OCI-LY3 (cell line): ENCODE data around the gene TMEM51.

Source experiments
- H2AFZ ChIP-seq: fragments of 200-600, 300-600 bp; shearing (Covaris generic); 2 replicates; pipeline ENCODE4 v1.6.0; 2014; ENCODE audit warnings: antibody characterized with exemption, low read depth, low read length
- H3K27ac ChIP-seq: fragments of 200-600, 300-600 bp; sonication (generic); 2 replicates; pipeline ENCODE4 v1.5.1; 2014; ENCODE audit warnings: mild to moderate bottlenecking, low read length, moderate library complexity, mixed read lengths
- H3K27me3 ChIP-seq: fragments of 200-600, 300-600 bp; sonication (generic); 2 replicates; pipeline ENCODE4 v1.6.1; 2014; ENCODE audit warnings: low read depth, low read length, mixed read lengths
- H3K36me3 ChIP-seq: fragments of 200-600, 300-600 bp; sonication (generic); replicated peaks from 2 replicates; pipeline ENCODE3; 2014; ENCODE audit warnings: low read depth, low read length, mixed read lengths
- H3K4me1 ChIP-seq: fragments of 300-600, 200-600 bp; sonication (generic); 2 replicates; pipeline ENCODE4 v1.6.1; 2014; ENCODE audit warnings: low read length, mixed read lengths
- H3K4me2 ChIP-seq: fragments of 200-600, 300-600 bp; sonication (generic); 2 replicates; pipeline ENCODE4 v1.6.1; 2014; ENCODE audit warnings: low read length, mixed read lengths
- H3K4me3 ChIP-seq: fragments of 300-600, 200-600 bp; sonication (generic); 2 replicates; pipeline ENCODE4 v1.5.1; 2014; ENCODE audit warnings: antibody characterized with exemption, mild to moderate bottlenecking, low read length, moderate library complexity
- H3K79me2 ChIP-seq: fragments of 300-600, 200-600 bp; shearing (Covaris generic); 2 replicates; pipeline ENCODE4 v1.6.1; 2014; ENCODE audit warnings: mild to moderate bottlenecking, low read length, mixed read lengths
- H3K9ac ChIP-seq: fragments of 300-600, 200-600 bp; shearing (Covaris generic); 2 replicates; pipeline ENCODE4 v1.6.0; 2014; ENCODE audit warnings: mild to moderate bottlenecking, low read length, moderate library complexity
- H3K9me3 ChIP-seq: fragments of 200-600, 300-600 bp; shearing (Covaris generic); 2 replicates; pipeline ENCODE4 v1.6.1; 2014; ENCODE audit warnings: low read length, mixed read lengths; ENCODE audit not compliant: insufficient read depth
- H4K20me1 ChIP-seq: fragments of 200-600, 300-600 bp; sonication (generic); 2 replicates; pipeline ENCODE4 v1.6.1; 2016; ENCODE audit warnings: low read length, mixed read lengths; ENCODE audit not compliant: insufficient read depth
- EZH2phosphoT487 ChIP-seq: fragments of 200-600 bp; shearing (Covaris generic); IDR thresholded peaks from 2 replicates; pipeline ENCODE4 v1.6.1; 2018; ENCODE audit warnings: antibody characterized with exemption, mixed run types, low read depth
- TF ChIP-seq, protein P1 (sequence below): fragments of 200-600, 300-600 bp; sonication (generic); IDR thresholded peaks from 2 replicates; pipeline ENCODE4 v1.5.1; 2014; ENCODE audit warnings: antibody characterized with exemption, low read length, low read depth

Gene TMEM51

DNA sequence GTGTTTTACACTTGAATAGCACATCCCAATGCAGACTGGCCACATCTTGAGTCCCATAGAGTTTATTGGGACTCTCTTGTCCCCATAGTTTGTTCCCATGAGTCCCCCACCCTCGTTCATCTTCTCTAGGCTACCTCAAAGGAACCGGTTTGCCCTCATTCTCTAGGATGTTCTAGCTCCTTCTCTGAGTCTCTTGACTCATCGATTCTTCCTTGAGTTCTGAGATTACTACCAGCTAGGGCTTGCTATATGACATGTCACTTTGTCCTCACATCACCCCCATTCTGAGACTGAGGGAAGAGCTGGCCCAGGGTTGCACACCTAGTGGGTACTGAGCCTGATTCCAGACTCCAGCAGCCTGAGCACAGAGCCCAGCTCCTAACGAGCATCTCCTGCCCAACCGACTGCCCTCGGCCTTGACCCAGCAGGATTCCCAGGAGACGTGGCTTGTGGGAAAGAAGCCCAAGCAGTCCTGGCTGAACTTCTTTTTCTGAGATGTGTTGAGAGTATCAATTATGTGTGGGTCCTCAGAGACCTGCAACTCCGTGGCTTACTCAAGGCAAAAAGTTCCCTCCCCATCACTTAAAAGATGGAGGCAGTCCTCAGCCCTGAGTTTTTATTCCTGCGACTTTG is 42.0 kb downstream of the TMEM51 start:
- no peaks in the 10 kb centered on the region for H3K79me2 ChIP-seq
- no peaks in the 10 kb centered on the region for H3K27me3 ChIP-seq
- no peak overlapping the region for H3K9ac ChIP-seq
- H3K36me3 ChIP-seq = no peaks in the 10 kb centered on the region
- H3K4me3 ChIP-seq = no peak overlapping the region
- H3K9me3 ChIP-seq = no peaks in the 10 kb centered on the region
- H3K4me1 ChIP-seq = no peaks in the 10 kb centered on the region
- no peaks in the 10 kb centered on the region for H4K20me1 ChIP-seq
- no peak overlapping the region for H2AFZ ChIP-seq
- no peak for TF ChIP-seq EZH2phosphoT487
- TF ChIP-seq, protein P1, sequence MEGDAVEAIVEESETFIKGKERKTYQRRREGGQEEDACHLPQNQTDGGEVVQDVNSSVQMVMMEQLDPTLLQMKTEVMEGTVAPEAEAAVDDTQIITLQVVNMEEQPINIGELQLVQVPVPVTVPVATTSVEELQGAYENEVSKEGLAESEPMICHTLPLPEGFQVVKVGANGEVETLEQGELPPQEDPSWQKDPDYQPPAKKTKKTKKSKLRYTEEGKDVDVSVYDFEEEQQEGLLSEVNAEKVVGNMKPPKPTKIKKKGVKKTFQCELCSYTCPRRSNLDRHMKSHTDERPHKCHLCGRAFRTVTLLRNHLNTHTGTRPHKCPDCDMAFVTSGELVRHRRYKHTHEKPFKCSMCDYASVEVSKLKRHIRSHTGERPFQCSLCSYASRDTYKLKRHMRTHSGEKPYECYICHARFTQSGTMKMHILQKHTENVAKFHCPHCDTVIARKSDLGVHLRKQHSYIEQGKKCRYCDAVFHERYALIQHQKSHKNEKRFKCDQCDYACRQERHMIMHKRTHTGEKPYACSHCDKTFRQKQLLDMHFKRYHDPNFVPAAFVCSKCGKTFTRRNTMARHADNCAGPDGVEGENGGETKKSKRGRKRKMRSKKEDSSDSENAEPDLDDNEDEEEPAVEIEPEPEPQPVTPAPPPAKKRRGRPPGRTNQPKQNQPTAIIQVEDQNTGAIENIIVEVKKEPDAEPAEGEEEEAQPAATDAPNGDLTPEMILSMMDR = no peak
- H3K27ac ChIP-seq = no peak overlapping the region
- no peak overlapping the region for H3K4me2 ChIP-seq

DNA sequence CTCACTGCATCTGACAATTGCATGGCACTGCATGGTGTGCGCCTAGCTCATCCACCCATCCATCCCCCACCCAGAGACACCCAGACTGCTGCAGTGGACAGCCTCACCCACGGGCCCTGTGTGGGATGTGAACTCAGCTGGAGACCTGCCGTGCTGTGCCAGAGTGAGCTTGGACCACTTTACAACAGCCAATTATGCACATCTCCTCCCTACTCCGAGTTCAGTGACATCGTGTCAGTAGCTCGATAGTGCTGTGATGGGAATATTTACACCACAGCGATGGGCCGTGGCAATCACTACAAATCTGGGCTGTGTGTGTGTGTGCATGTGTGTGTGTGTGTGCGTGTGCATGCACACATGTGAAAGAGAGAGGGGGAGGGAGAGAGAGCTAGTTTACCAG is 42.5 kb downstream of the TMEM51 start:
- no peak overlapping the region for H3K4me3 ChIP-seq
- H3K36me3 ChIP-seq = no peaks in the 10 kb centered on the region
- TF ChIP-seq EZH2phosphoT487 = no peak
- TF ChIP-seq, protein P1 = no peak
- H3K79me2 ChIP-seq = no peaks in the 10 kb centered on the region
- no peak overlapping the region for H3K27ac ChIP-seq
- H4K20me1 ChIP-seq = no peaks in the 10 kb centered on the region
- H3K9me3 ChIP-seq = no peaks in the 10 kb centered on the region
- no peak overlapping the region for H3K4me2 ChIP-seq
- peaks cover 3% of the 10 kb centered on the region; the same call in 1 of the 2 replicates for H3K4me1 ChIP-seq
- no peaks in the 10 kb centered on the region for H3K27me3 ChIP-seq
- H2AFZ ChIP-seq = no peak overlapping the region
- H3K9ac ChIP-seq = no peak overlapping the region

DNA sequence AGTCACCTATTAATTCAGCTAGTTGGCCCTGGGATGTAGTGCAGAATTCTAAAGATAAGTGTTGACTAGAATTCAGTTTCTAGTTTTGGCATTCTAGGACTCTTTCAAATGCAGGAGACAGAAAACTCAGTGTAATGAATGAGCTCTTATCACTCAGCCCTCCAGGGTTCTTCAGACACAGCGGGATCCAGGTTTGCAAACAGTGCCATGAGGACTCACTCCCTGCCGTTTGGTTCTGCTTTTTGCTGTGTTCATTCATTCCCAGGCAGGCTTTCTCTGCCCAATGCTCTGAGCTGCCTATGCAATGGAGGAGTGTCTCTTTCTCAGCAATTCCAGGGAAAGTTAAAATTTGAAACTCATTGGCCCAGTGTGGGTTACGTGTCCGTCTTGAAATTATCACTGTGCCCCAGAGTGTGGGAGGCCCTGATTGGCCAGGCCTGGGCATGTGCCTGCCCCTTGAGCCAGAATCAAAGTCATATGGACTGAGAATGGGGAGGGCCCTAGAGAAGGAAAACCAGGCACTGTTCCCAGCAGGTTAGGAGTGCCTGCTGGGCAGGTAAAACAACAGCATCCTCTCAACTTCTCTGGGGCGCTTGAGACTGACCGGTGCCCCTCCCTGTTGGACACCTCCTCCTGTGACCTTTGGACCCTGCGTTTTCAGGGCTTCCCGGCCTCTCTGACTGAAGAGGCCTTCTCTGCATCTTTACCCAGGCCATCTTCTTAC is 43.4 kb downstream of the TMEM51 start:
- H3K4me3 ChIP-seq = no peak overlapping the region
- H3K4me1 ChIP-seq = peaks cover 3% of the 10 kb centered on the region; the same call in 1 of the 2 replicates
- H3K9ac ChIP-seq = no peak overlapping the region
- H4K20me1 ChIP-seq = no peaks in the 10 kb centered on the region
- no peak for TF ChIP-seq EZH2phosphoT487
- TF ChIP-seq, protein P1 = no peak
- no peak overlapping the region for H2AFZ ChIP-seq
- H3K36me3 ChIP-seq = no peaks in the 10 kb centered on the region
- H3K27ac ChIP-seq = no peak overlapping the region
- no peaks in the 10 kb centered on the region for H3K79me2 ChIP-seq
- no peaks in the 10 kb centered on the region for H3K27me3 ChIP-seq
- H3K9me3 ChIP-seq = no peaks in the 10 kb centered on the region
- H3K4me2 ChIP-seq = no peak overlapping the region

DNA sequence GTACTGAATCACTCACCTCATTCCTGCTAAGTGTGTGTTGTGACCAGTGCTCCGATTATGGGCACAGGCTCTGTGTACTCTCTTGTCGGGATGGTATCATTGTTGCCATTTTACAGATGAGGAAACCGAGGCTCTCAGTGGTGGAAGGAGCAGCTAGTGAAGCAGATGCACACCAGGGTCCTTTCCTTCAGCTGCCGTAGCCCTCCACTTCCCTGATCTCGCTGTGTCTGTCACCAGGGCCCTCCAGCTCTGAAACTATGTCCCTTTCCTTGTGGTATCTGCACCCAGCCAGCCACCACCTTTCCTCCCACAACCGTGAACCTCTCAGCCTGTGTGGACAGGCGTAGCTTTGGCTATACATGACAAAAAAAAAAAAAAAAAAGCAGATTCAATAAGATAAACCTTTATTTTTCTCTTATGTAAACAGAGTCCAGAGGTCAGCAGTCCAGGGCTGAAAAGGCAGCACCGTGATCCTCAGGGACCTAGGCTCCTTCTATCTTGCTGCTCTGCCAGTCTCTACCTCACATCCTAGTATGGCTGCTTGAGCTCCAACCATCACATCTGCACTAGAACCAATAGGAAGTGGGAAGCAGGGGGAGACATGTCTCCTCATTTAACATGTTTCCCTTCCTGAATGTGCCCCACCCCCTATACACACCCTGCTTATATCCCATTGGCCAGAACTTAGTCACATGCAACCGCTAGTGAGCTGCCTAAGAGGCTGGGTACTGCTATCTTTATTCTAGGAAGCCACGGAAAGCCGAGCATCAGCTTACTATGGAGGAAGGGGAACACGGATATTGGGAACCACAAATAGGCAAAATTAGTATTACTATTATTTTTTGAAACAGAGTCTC is 44.3 kb downstream of the TMEM51 start:
- Histone ChIP-seq H3K4me1 (peaks cover 3% of the 10 kb centered on the region; the same call in 1 of the 2 replicates), H3K9ac (no peak overlapping the region), H3K4me2 (no peak overlapping the region)

More for the DNA sequence above, 44.3 kb downstream of the TMEM51 start:
- no peaks in the 10 kb centered on the region for H3K9me3 ChIP-seq
- H3K27me3 ChIP-seq = no peaks in the 10 kb centered on the region
- TF ChIP-seq, protein P1 = no peak
- no peak for TF ChIP-seq EZH2phosphoT487
- H2AFZ ChIP-seq = no peak overlapping the region
- H3K27ac ChIP-seq = no peak overlapping the region
- no peaks in the 10 kb centered on the region for H3K79me2 ChIP-seq
- no peak overlapping the region for H3K4me3 ChIP-seq
- H4K20me1 ChIP-seq = no peaks in the 10 kb centered on the region
- no peaks in the 10 kb centered on the region for H3K36me3 ChIP-seq
